Panc1 (cell line): Measurements from ENCODE around the gene CFAP97D1. TPM values are rescaled to one million over a fixed set of nuclear protein-coding genes. Genes with fewer than 3 reads are reported as not detected.

Experiments
- ATAC-seq: fragments of 200-7000 bp; cut with Tn5 transposase; 2 replicates; pipeline ENCODE4 v1.9.1; 2020; ENCODE audit warnings: mild to moderate bottlenecking, moderate library complexity
- Bru-seq: library from RNA; stranded (reverse); fragments of 400-500 nt; gene quantifications from one replicate; lab custom pipeline; 2021; lab: Mats Ljungman, UMichigan
- BruChase-seq, 2 experiments: library from RNA; stranded (reverse); fragments of 400-500 nt; gene quantifications; one replicate each; lab custom pipeline; 2021; lab: Mats Ljungman, UMichigan
- BruUV-seq: library from RNA; stranded (reverse); fragments of 400-500 nt; replicated peaks from 2 replicates; lab custom pipeline; 2021; lab: Mats Ljungman, UMichigan
- CTCF ChIA-PET: fragments of 300-600 bp; sonication (Branson Sonifier 250); formaldehyde crosslinking; loops from one replicate; lab custom pipeline; 2022; ENCODE audit warnings: antibody characterized with exemption; lab: Charles Lee
- POLR2A ChIA-PET: fragments of 300-600 bp; sonication (Branson Sonifier 250); formaldehyde crosslinking; loops from one replicate; lab custom pipeline; 2022; ENCODE audit warnings: antibody characterized with exemption; lab: Charles Lee
- DNase-seq: peaks from one replicate; pipeline ENCODE4 v3.0.0-alpha.2; 2010; ENCODE audit warnings: low read depth, low spot score
- H3K27ac ChIP-seq: 2 replicates; pipeline ENCODE4 v1.5.1; 2011; ENCODE audit warnings: mild to moderate bottlenecking, low read length, inconsistent platforms
- H3K27me3 ChIP-seq: fragments of 200-500 bp; sonication (Bioruptor generic); 2 replicates; pipeline ENCODE4 v1.6.0; 2014; ENCODE audit warnings: low read length, inconsistent platforms; ENCODE audit not compliant: control insufficient read depth, insufficient read depth
- H3K36me3 ChIP-seq: fragments of 200-500 bp; sonication (Bioruptor generic); 2 replicates; pipeline ENCODE4 v1.5.1; 2014; ENCODE audit warnings: inconsistent platforms, mild to moderate bottlenecking, low read length, moderate library complexity; ENCODE audit not compliant: control insufficient read depth, insufficient read depth
- H3K4me1 ChIP-seq: 2 replicates; pipeline ENCODE4 v1.5.1; 2011; ENCODE audit warnings: inconsistent platforms, mild to moderate bottlenecking, low read length, moderate library complexity; ENCODE audit not compliant: control insufficient read depth, insufficient read depth
- H3K4me3 ChIP-seq, 2 experiments: 2 replicates each; pipeline ENCODE4 v1.5.1; 2011 to 2012; ENCODE audit warnings: low read depth in 2 of 2, low read length in 2 of 2, mild to moderate bottlenecking in 2 of 2, inconsistent platforms in 1 of 2, moderate library complexity in 1 of 2
- H3K9me3 ChIP-seq: fragments of 200-500 bp; sonication (Bioruptor generic); 2 replicates; pipeline ENCODE4 v1.5.1; 2014; ENCODE audit warnings: low read depth, mild to moderate bottlenecking, inconsistent platforms, low read length, moderate library complexity; ENCODE audit not compliant: control insufficient read depth, insufficient read depth
- CTCF ChIP-seq: fragments of 450-650 bp; IDR thresholded peaks from 2 replicates; pipeline ENCODE4 v1.5.1; 2017; ENCODE audit warnings: mild to moderate bottlenecking
- POLR2AphosphoS5 ChIP-seq: IDR thresholded peaks from 2 replicates; pipeline ENCODE4 v1.6.1; 2012; ENCODE audit warnings: mild to moderate bottlenecking, low read depth, low read length, moderate library complexity
- SIN3A ChIP-seq: IDR thresholded peaks from 2 replicates; pipeline ENCODE4 v1.6.1; 2012; ENCODE audit warnings: low read depth, mild to moderate bottlenecking, low read length, moderate library complexity, borderline replicate concordance; ENCODE audit not compliant: insufficient read depth
- TCF7L2 ChIP-seq: IDR thresholded peaks from 2 replicates; pipeline ENCODE4 v1.6.1; 2011; ENCODE audit warnings: mild to moderate bottlenecking, low read depth, low read length, inconsistent platforms
- in situ Hi-C: cut with HindIII; loops from 2 replicates; pipeline ENCODE4 v1.10.0; 2016; ENCODE audit warnings: low sequenced_read_pairs, low pct_unique_long_range_greater_than_20kb
- intact Hi-C: fragments of 100-400 bp; cut with micrococcal nuclease; formaldehyde crosslinking; loops from one replicate; pipeline ENCODE4 v1.10.0; 2022; ENCODE audit not compliant: unreplicated experiment
- long read RNA-seq: library from polyadenylated mRNA; unstranded; transcript quantifications from one replicate; pipeline ENCODE4 v2.0.0, GENCODE V29; 2021; ENCODE audit not compliant: unreplicated experiment
- polyA plus RNA-seq: library from polyadenylated mRNA; unstranded; fragments of >200 nt; gene quantifications from one replicate; pipeline ENCODE4 v1.2.1, GENCODE V29; 2012; ENCODE audit warnings: missing spikeins; ENCODE audit not compliant: insufficient read length
- total RNA-seq: library from RNA; stranded (reverse); gene quantifications from one replicate; pipeline ENCODE4 v1.2.1, GENCODE V29; 2021; ENCODE audit not compliant: unreplicated experiment
- TF ChIP-seq, protein P1 (sequence below), 2 experiments: IDR thresholded peaks; 2 replicates each; pipeline ENCODE4 v1.6.1; 2011 to 2012; ENCODE audit warnings: low read depth in 2 of 2, control low read depth in 1 of 2, low read length in 1 of 2, mild to moderate bottlenecking in 1 of 2, moderate library complexity in 1 of 2; ENCODE audit not compliant: insufficient read depth in 1 of 2

The CFAP97D1 gene
- total RNA-seq (not detected), Bru-seq, nascent RNA (percentile 14 among the genes with signal in this experiment), BruChase-seq, experiment 1, labeled RNA remaining after a 2-hour chase (percentile 20 among the genes with signal in this experiment), BruChase-seq, experiment 2, labeled RNA remaining after a 6-hour chase (not detected)
- not detected for polyA plus RNA-seq
- long read RNA-seq, result 0 reads

- H3K9me3 ChIP-seq, result no peaks in the 10 kb centered on the region
- CTCF ChIA-PET, result no interaction called here
- BruUV-seq, result no TSS peak
- TF ChIP-seq POLR2AphosphoS5 (no peak), SIN3A (no peak), TCF7L2 (no peak), CTCF (no peak)
- TF ChIP-seq, protein P1, sequence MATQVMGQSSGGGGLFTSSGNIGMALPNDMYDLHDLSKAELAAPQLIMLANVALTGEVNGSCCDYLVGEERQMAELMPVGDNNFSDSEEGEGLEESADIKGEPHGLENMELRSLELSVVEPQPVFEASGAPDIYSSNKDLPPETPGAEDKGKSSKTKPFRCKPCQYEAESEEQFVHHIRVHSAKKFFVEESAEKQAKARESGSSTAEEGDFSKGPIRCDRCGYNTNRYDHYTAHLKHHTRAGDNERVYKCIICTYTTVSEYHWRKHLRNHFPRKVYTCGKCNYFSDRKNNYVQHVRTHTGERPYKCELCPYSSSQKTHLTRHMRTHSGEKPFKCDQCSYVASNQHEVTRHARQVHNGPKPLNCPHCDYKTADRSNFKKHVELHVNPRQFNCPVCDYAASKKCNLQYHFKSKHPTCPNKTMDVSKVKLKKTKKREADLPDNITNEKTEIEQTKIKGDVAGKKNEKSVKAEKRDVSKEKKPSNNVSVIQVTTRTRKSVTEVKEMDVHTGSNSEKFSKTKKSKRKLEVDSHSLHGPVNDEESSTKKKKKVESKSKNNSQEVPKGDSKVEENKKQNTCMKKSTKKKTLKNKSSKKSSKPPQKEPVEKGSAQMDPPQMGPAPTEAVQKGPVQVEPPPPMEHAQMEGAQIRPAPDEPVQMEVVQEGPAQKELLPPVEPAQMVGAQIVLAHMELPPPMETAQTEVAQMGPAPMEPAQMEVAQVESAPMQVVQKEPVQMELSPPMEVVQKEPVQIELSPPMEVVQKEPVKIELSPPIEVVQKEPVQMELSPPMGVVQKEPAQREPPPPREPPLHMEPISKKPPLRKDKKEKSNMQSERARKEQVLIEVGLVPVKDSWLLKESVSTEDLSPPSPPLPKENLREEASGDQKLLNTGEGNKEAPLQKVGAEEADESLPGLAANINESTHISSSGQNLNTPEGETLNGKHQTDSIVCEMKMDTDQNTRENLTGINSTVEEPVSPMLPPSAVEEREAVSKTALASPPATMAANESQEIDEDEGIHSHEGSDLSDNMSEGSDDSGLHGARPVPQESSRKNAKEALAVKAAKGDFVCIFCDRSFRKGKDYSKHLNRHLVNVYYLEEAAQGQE (IDR thresholded peaks at IDR 0.05; ENCODE audit: insufficient read depth in 1 of 2, low read depth in 2 of 2, low read length in 1 of 2), result no peak
- peaks cover 9% of the 10 kb centered on the region; the same call in 1 of the 2 replicates for H3K4me1 ChIP-seq
- intact Hi-C loops (no loop called here), in situ Hi-C loops (no loop called here)
- H3K36me3 ChIP-seq, result no peaks in the 10 kb centered on the region
- H3K27ac ChIP-seq, result no peak within 1 kb of the TSS
- DNase-seq (no peak), ATAC-seq (no peak)
- no peaks in the 10 kb centered on the region for H3K27me3 ChIP-seq
- POLR2A ChIA-PET, result no interaction called here
- H3K4me3 ChIP-seq, result peak within 1 kb of the TSS; percentile 65 to 70
Measured at GRCh38 chr17:43780135-43780534, at the start of gene CFAP97D1. Gene CFAP97D1, plus strand, starts transcription at chr17:43780435. Its CDS starts 28 bp downstream, at chr17:43780463.

DNA sequence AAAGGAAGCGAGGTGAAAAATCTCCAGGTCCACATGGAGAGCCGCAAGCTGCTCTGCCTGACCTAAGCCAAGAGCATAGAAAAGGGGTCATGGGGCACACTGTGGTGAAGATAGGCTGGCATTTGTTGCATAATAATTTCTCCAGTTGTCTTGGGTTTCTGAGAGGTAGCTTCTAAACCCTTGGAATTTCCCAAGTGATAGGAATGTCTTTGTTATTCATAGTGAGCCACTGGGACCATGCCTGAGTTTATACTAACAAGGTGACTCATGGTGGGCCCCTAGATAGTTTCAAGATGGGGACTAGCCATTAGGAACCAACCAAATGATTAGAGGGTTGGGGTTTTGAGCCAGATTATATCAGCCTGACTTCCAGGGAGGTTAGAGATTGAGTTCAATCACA lies 47.3 kb upstream of the CFAP97D1 start:
- TF ChIP-seq, protein P1 (IDR thresholded peaks at IDR 0.05; ENCODE audit: insufficient read depth in 1 of 2, low read depth in 2 of 2, low read length in 1 of 2), result no peak
- no peak for TF ChIP-seq TCF7L2
- TF ChIP-seq SIN3A, result no peak
- no peak for TF ChIP-seq POLR2AphosphoS5
- TF ChIP-seq CTCF, result no peak
- in situ Hi-C loops, result no loop called here
- H3K9me3 ChIP-seq, result no peaks in the 10 kb centered on the region
- no peak overlapping the region for H3K27ac ChIP-seq
- ChIA-PET CTCF (no interaction called here), POLR2A (no interaction called here)
- ATAC-seq (no peak), DNase-seq (no peak)
- BruUV-seq, result no TSS peak
- intact Hi-C loops, result no loop called here
- no peaks in the 10 kb centered on the region for H3K4me1 ChIP-seq
- no peaks in the 10 kb centered on the region for H3K36me3 ChIP-seq
- no peak overlapping the region for H3K4me3 ChIP-seq
- H3K27me3 ChIP-seq, result no peaks in the 10 kb centered on the region
